Keratinocyte (primary cell): ENCODE measurements around the gene C1orf122. TPM values are rescaled to one million over a fixed set of nuclear protein-coding genes. Genes with fewer than 3 reads are reported as not detected.

Source experiments
- DNase-seq: peaks from one replicate; pipeline ENCODE4 v3.0.0-alpha.2; 2011; ENCODE audit warnings: low read depth, missing footprints, low spot score
- FAIRE-seq: peaks from 2 replicates; lab custom pipeline; 2011; peaks lifted over from hg19 to GRCh38; lab: Jason Lieb, UNC
- H2AFZ ChIP-seq: 2 replicates; pipeline ENCODE4 v1.6.0; 2012; ENCODE audit warnings: low read length, control low read depth, inconsistent platforms; ENCODE audit not compliant: control insufficient read depth
- H3K27ac ChIP-seq: 2 replicates; pipeline ENCODE4 v1.5.1; 2011; ENCODE audit warnings: low read length; ENCODE audit not compliant: control insufficient read depth, insufficient read depth
- H3K27me3 ChIP-seq: 3 replicates; pipeline ENCODE4 v1.6.0; 2011; ENCODE audit warnings: low read length; ENCODE audit not compliant: control insufficient read depth, insufficient read depth; ENCODE audit errors: extremely low read depth
- H3K36me3 ChIP-seq, 2 experiments: 2 replicates in 1 of 2; 3 replicates in 1 of 2; pipeline ENCODE4 v1.5.1; 2011; ENCODE audit warnings: low read length in 2 of 2, mild to moderate bottlenecking in 1 of 2; ENCODE audit not compliant: control insufficient read depth in 2 of 2, insufficient read depth in 2 of 2; ENCODE audit errors: extremely low read depth in 1 of 2
- H3K4me1 ChIP-seq: 3 replicates; pipeline ENCODE4 v1.5.1; 2011; ENCODE audit warnings: low read length; ENCODE audit not compliant: control insufficient read depth, insufficient read depth; ENCODE audit errors: extremely low read depth
- H3K4me2 ChIP-seq: 3 replicates; pipeline ENCODE4 v1.6.0; 2011; ENCODE audit warnings: low read depth, low read length; ENCODE audit not compliant: control insufficient read depth, insufficient read depth; ENCODE audit errors: extremely low read depth
- H3K4me3 ChIP-seq, 3 experiments: fragments of 200-600 bp in 1 of 3; sonication (generic) in 1 of 3; 2 replicates in 2 of 3; 3 replicates in 1 of 3; pipeline ENCODE4 v1.5.1; 2011 to 2016; ENCODE audit warnings: low read length in 3 of 3, mild to moderate bottlenecking in 3 of 3, control low read depth in 2 of 3, inconsistent platforms in 1 of 3, low read depth in 1 of 3, mixed read lengths in 1 of 3, mixed run types in 1 of 3, moderate library complexity in 1 of 3; ENCODE audit not compliant: control insufficient read depth in 2 of 3, insufficient read depth in 2 of 3; ENCODE audit errors: extremely low read depth in 1 of 3
- H3K79me2 ChIP-seq: 2 replicates; pipeline ENCODE4 v1.6.0; 2012; ENCODE audit warnings: low read length; ENCODE audit not compliant: control insufficient read depth, insufficient read depth
- H3K9ac ChIP-seq: 3 replicates; pipeline ENCODE4 v1.6.0; 2011; ENCODE audit warnings: low read length; ENCODE audit not compliant: control insufficient read depth, insufficient read depth; ENCODE audit errors: extremely low read depth
- H3K9me1 ChIP-seq: 3 replicates; pipeline ENCODE4 v1.6.0; 2011; ENCODE audit warnings: low read length; ENCODE audit not compliant: control insufficient read depth, insufficient read depth; ENCODE audit errors: extremely low read depth
- H3K9me3 ChIP-seq: 2 replicates; pipeline ENCODE4 v1.5.1; 2012; ENCODE audit warnings: low read depth, low read length; ENCODE audit not compliant: control insufficient read depth
- H4K20me1 ChIP-seq: 3 replicates; pipeline ENCODE4 v1.6.0; 2011; ENCODE audit warnings: low read length; ENCODE audit not compliant: control insufficient read depth, insufficient read depth; ENCODE audit errors: extremely low read depth
- CTCF ChIP-seq, 3 experiments: IDR thresholded peaks in 1 of 3; conservative IDR thresholded peaks in 1 of 3; optimal IDR thresholded peaks in 1 of 3; 2 replicates in 2 of 3; 3 replicates in 1 of 3; pipeline versions ENCODE3 to v1.5.1; 2011; ENCODE audit warnings: low read length in 3 of 3, mild to moderate bottlenecking in 3 of 3, moderate library complexity in 2 of 3, control low read depth in 1 of 3, inconsistent platforms in 1 of 3; ENCODE audit not compliant: insufficient read depth in 2 of 3; ENCODE audit errors: extremely low read depth in 1 of 3
- EZH2 ChIP-seq: IDR thresholded peaks from one replicate; pipeline ENCODE4 v1.6.1; 2012; ENCODE audit warnings: inconsistent platforms, mild to moderate bottlenecking, low read length, moderate library complexity
- dilution Hi-C: fragments of 300-500 bp; cut with MboI; formaldehyde crosslinking; loops from one replicate; pipeline ENCODE4 v1.7.0; 2020; ENCODE audit warnings: low sequenced_read_pairs; ENCODE audit not compliant: extremely low pct_ligation_motif_present
- polyA plus RNA-seq, 5 experiments: library from polyadenylated mRNA; depleted of rRNA in 3 of 5; stranded (reverse) in 3 of 5; stranded (forward) in 1 of 5; unstranded in 1 of 5; fragments of >200 nt; gene quantifications; 1 replicate in 1 of 5; 2 replicates in 3 of 5; 3 replicates in 1 of 5; pipeline versions ENCODE4 v1.2.1 to v1.2.3, GENCODE V29; 2011 to 2012; ENCODE audit warnings: missing spikeins in 2 of 5, low read depth in 1 of 5, low replicate concordance in 1 of 5

The C1orf122 gene
- polyA plus RNA-seq, 1 donor (not counting 4 experiments of a cell fraction or from before 2014, with no cell fraction given): 25.8 TPM

GRCh38 chr1:37831109-37831508 is 23.5 kb downstream of the C1orf122 start:
- no peaks in the 10 kb centered on the region for H3K9me3 ChIP-seq
- TF ChIP-seq EZH2: no peak
- no peak for TF ChIP-seq CTCF (optimal IDR thresholded peaks at IDR 0.05 in 1 of 3, IDR thresholded peaks at IDR 0.05 in 1 of 3, conservative IDR thresholded peaks at IDR 0.05 in 1 of 3; ENCODE audit: extremely low read depth in 1 of 3, insufficient read depth in 2 of 3, low read length in 3 of 3)
- H3K27me3 ChIP-seq: no peaks in the 10 kb centered on the region
- no peak overlapping the region for H3K4me3 ChIP-seq
- H3K4me1 ChIP-seq: peaks cover 8% of the 10 kb centered on the region
- H3K4me2 ChIP-seq: no peak overlapping the region
- H4K20me1 ChIP-seq: no peaks in the 10 kb centered on the region
- H3K79me2 ChIP-seq: no peaks in the 10 kb centered on the region
- no peak overlapping the region for H3K9ac ChIP-seq
- peaks cover 2% of the 10 kb centered on the region for H3K9me1 ChIP-seq
- no peak overlapping the region for H3K27ac ChIP-seq
- FAIRE-seq (no peak), DNase-seq (no peak)
- dilution Hi-C loops: no loop called here
- H2AFZ ChIP-seq: no peak overlapping the region
- H3K36me3 ChIP-seq: peaks cover 17 to 35% of the 10 kb centered on the region in 2 experiments

GRCh38 chr1:37831809-37832208 is 24.2 kb downstream of the C1orf122 start:
- peaks cover 18 to 34% of the 10 kb centered on the region in 2 experiments for H3K36me3 ChIP-seq
- TF ChIP-seq EZH2: no peak
- no peak for TF ChIP-seq CTCF (optimal IDR thresholded peaks at IDR 0.05 in 1 of 3, IDR thresholded peaks at IDR 0.05 in 1 of 3, conservative IDR thresholded peaks at IDR 0.05 in 1 of 3; ENCODE audit: extremely low read depth in 1 of 3, insufficient read depth in 2 of 3, low read length in 3 of 3)

More at GRCh38 chr1:37831809-37832208, 24.2 kb downstream of the C1orf122 start:
- peaks cover 2% of the 10 kb centered on the region for H3K9me1 ChIP-seq
- H3K27me3 ChIP-seq: no peaks in the 10 kb centered on the region
- no peak for FAIRE-seq
- H3K27ac ChIP-seq: no peak overlapping the region
- H3K9me3 ChIP-seq: no peaks in the 10 kb centered on the region
- no peak overlapping the region for H3K4me2 ChIP-seq
- H3K4me3 ChIP-seq: no peak overlapping the region
- DNase-seq: no peak
- no peak overlapping the region for H3K9ac ChIP-seq
- peaks cover 8% of the 10 kb centered on the region for H3K4me1 ChIP-seq
- H2AFZ ChIP-seq: no peak overlapping the region
- dilution Hi-C loops: no loop called here
- no peaks in the 10 kb centered on the region for H3K79me2 ChIP-seq
- no peaks in the 10 kb centered on the region for H4K20me1 ChIP-seq
